Umbilical cord (tissue), 2 donors: ENCODE measurements around the gene ALKBH6. TPM values are rescaled to one million over a fixed set of nuclear protein-coding genes. Genes with fewer than 3 reads are reported as not detected.
"Not testable (repeated sequence)": the region's sequence is repeated elsewhere in the genome, so short reads cannot be mapped to it uniquely, and the experiment has no call there.

Experiments used
- DNase-seq: peaks from one replicate; pipeline ENCODE4 v3.0.0-alpha.2; 2015; ENCODE audit warnings: low spot score
- total RNA-seq: library from RNA; depleted of rRNA; stranded (reverse); fragments of >200 nt; gene quantifications from one replicate; pipeline ENCODE4 v1.2.3, GENCODE V29; 2014; ENCODE audit warnings: low replicate concordance; ENCODE audit not compliant: insufficient read depth

The ALKBH6 gene
- total RNA-seq = 27.2 TPM

GRCh38 chr19:36014012-36014924 lies at the start of gene ALKBH6:
ALKBH6 (minus strand) TSS chr19:36014213; CDS start chr19:36013397, 816 bp downstream.
- peak; percentile 100 for DNase-seq

GRCh38 chr19:36061367-36061766 lies 47.4 kb upstream of the ALKBH6 start:
- DNase-seq = no peak

DNA sequence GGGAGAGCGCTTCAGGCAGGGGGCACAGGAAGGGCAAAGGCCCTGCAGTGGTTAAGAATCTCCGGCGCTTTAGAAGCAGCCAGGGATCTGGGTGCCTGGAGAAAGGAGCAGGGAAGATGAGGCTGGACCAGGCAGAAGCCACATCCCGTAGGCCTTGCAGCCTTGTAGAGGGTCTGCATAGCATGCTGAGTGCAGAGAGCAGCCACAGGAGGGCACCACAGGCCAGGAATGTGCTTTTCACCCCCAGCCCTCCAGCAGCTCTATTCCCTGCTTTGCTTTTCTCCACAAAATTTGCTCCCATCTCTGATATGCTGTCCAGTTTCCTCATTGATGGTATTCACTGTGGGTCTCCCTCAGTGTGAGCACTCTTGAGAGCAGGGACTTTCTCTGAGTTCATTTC lies 46.4 kb upstream of the ALKBH6 start:
- no peak for DNase-seq

DNA sequence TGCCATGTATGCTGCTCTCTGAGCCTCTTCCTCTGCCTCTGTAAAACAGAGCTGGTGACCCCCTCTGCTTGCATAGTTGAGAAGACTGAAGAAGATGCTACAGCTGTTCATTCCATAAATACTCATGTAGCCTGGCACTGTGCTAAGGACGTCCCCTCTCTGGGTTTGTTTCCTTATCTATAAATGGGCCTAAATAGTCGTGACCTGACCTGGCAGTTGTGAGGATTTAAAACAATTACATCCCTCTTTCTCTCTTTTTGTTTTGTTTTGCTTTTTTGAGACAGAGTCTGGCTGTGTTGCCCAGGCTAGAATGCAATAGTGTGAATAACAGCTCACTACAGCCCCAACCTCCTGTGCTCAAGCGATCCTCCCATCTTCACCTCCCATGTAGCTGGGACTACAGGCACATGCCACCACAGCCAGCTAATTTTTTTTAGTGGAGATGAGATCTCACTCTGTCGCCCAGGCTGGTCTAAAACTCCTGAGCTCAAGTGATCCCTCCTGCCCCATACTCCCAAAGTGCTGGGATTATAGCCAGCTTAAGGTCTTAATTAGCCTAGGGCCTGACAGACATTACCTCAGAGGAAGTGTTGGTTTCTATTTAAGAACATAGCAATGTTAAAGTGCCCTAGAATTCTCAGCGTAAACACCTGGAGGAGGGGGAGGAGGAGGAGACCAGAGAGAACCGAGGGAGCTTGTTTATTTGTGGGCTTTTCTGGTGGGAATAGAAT lies 45.3 kb upstream of the ALKBH6 start:
- DNase-seq = no peak

- DNase-seq = no peak
Observed at GRCh38 chr19:36058481-36059179, 44.6 kb upstream of the ALKBH6 start.

DNA sequence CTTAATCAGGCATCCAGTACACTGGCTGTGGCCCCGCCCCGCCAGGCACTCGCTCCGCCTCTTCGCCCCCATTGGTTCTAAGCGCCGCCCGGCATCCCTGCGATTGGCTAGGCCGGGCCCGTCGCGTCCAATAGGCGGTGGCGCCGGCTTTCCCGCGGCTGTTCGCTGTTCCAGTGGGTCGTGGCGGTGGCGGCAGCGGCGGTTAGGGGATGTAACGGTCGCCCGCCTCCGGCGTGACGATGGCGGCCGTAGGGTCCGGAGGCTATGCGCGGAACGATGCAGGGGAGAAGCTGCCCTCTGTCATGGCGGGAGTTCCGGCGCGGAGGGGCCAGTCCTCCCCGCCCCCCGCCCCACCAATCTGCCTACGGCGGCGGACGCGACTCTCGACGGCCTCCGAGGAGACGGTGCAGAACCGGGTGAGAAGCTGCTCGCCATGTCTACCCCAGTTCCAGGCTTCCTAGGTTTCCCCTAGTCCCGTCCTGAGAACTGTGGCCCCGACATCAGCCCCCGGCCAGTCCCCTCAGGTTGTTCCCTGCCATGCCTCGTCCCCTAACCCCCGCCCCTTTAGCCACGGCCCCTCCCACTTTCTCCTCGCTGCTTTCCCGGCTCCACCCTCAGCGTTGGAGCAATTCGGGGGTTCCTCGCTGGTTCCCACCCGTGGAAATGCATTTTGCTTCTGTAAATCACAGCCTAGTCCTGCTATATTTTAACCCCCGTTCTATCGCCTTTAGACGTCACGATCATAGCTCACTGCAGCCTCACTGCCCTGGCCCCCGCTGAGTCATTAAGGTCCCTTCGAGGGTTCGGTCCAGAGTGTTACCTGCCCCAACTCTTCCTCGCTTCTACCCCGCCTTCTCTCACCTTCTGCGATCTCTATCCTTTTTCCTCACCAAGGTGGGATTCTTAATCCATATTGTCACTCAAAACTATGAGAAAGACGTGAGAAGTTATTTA lies 41.0 kb upstream of the ALKBH6 start, which contains the start of gene WDR62:
WDR62 (plus strand) TSS at position 165 of the 954 bp plus-strand sequence; CDS start at position 240, 75 bp downstream.
- peak; percentile 97 for DNase-seq

DNA sequence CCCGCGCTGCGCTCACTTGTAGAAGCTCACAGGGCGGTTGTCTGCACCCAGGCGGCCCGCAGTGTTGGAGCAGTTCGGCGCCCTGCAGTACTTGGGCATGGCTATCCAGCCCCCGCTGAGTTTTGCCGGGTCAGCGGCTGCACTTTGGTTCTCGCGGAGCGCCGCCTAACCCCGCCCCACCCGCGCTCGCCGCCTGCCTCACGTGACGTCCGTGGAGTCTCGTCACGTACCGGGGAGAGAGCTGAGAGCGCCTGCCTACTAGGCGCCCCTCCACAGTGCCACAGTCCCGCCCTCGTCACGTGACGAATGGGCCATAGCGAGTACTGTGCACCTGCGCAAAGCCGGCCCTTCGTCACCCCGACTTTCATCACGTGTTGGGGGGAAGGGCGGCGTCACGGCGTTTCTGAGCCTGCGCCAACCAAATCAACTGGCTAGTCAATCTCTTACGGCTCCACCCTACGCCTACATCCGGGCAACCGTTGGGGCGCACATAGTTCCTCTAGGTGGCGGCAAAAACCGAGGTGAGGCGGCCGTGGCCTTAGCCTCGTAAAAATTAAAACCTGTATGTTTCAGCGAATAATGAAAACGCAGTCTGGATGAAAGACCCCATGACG lies 40.2 kb upstream of the ALKBH6 start, which contains the start of gene THAP8:
THAP8 (minus strand) TSS at position 167 of the 614 bp plus-strand sequence; CDS start at position 99, 68 bp downstream.
- DNase-seq = peak; percentile 100

DNA sequence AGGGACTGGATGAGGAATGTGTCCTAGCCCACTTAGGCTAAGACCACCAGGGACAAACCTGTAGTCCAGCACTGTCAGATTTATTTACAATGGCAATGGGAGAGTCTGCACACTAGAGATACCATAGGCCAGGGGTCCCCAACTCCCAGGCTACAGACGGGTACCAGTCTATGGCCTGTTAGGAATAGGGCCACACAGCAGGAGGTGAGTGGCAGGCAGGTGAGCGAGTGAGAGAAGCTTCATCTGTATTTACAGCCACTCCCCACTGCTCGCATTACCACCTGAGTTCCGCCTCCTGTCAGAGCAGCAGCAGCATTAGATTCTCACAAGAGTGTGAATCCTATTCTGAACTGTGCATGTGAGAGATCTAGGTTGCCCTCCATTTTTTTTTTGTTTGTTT lies 37.6 kb upstream of the ALKBH6 start:
- DNase-seq = no peak

GRCh38 chr19:36051236-36051635 lies 37.2 kb upstream of the ALKBH6 start:
- DNase-seq = no peak

GRCh38 chr19:36049080-36049698 lies 35.2 kb upstream of the ALKBH6 start:
- DNase-seq = no peak

GRCh38 chr19:36047835-36048234 lies 33.8 kb upstream of the ALKBH6 start:
- DNase-seq = no peak

- no peak for DNase-seq
Observed at GRCh38 chr19:36046443-36047050, 32.5 kb upstream of the ALKBH6 start.

- DNase-seq = no peak
Observed at GRCh38 chr19:36043952-36044351, 29.9 kb upstream of the ALKBH6 start.

DNA sequence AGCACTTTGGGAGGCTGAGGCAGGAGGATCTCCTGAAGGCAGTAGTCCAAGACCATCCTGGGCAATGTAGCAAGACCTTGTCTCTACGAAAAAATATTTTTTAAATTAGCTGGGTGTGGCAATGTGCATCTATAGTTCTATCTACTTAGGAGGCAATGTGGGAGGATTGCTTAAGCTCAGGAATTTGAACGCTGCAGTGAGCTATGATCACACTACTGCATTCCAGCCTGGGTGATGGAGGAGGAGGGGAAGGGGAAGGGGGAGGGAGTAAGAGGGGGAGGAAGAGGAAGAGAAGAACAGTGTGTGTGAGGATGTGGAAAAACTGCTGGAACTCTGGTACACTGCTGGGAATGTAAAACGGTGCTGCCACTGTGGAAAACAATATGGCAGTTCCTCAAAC lies 27.8 kb upstream of the ALKBH6 start:
- DNase-seq = peak; percentile 73

DNA sequence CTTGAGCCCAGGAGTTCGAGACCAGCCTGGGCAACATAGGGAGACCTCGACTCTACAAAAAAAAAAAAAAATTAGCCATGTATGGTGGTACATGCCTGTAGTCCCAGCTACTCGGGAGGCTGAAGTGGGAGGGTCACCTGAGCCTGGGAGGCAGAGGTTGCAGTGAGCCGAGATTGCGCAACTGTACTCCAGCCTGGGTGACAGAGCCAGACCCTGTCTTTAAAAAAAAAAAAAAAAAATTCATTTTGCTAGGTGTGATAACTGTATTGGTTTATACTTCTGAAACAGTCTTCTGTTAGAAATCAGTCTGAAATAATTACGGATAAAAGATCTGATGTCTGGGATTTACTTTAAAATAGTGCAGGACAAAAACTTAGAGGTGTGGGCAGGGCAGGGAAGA lies 27.1 kb upstream of the ALKBH6 start:
- DNase-seq = not testable (repeated sequence)

- no peak for DNase-seq
Observed at GRCh38 chr19:36040495-36040894, 26.5 kb upstream of the ALKBH6 start.

GRCh38 chr19:36032251-36033104 lies 18.5 kb upstream of the ALKBH6 start, which contains the start of gene CLIP3:
CLIP3 (minus strand) TSS chr19:36032873; CDS start chr19:36032357, 516 bp downstream.
- peak; percentile 83 for DNase-seq

DNA sequence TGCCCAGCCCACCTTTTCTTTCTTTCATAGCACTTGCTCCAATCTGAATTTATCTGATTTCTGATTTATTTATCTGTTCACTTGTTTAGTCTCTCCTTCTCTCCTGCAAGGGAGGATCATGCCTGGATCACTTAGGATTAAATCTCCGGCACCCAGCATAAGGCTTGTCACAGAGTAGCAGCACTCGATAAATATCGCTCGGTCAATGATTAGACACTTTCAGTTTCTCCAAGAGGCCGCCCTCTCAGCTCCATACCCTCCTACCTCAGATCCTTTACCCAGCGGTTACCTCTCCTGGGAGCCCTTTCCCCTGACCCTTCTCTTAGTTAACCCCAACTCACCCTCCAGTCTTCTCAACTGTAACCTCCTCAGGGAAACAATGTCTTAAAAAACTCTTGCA lies 17.3 kb upstream of the ALKBH6 start:
- no peak for DNase-seq
